GM18502 (cell line): ENCODE results near the gene ZNF423.

Experiments used
- ATAC-seq: cut with Tn5 transposase; IDR thresholded peaks from one replicate; pipeline ENCODE4 v1.9.1; 2021; ENCODE audit warnings: mild to moderate bottlenecking; ENCODE audit not compliant: unreplicated experiment, poor library complexity

The ZNF423 gene

DNA sequence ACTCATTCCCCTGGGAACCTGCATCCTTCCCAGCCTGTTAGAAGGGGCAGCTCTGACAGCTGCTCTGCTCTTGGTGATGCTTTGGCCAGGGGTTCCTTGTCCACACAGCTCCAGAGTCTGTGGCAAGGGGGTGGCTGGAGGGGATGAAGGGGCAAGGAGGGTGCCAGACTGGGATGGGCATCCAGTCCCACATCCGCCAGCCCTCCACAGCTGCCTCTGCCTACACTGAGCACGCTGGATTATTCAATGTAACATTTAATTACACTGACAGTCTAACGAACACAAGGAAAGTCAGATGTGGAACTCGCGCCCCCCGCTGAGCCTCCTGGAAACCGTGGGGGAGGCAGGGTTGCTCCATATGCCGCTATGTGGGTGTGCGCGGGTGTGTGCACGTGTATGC, 381.2 kb downstream of the ZNF423 start:
- no peak for ATAC-seq

DNA sequence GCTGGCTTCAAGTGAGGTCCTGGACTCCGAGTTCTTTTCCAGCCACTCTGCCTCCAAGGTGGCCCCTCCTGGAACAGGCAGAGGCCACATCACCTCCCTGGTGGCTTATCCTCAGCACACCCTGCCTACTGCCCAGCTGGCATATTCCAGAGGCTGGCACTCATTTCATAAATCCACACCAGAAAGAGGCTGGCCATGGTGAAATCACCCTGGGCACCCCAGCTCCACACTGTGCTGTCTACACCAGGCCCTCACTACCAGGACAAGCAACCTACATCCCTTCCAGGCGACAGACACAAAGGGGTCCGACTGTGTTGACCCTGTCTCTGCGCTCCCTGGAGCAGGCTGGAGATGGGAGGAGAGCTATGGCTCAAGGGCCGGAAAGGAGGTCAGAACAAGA, 382.1 kb downstream of the ZNF423 start:
- no peak for ATAC-seq

DNA sequence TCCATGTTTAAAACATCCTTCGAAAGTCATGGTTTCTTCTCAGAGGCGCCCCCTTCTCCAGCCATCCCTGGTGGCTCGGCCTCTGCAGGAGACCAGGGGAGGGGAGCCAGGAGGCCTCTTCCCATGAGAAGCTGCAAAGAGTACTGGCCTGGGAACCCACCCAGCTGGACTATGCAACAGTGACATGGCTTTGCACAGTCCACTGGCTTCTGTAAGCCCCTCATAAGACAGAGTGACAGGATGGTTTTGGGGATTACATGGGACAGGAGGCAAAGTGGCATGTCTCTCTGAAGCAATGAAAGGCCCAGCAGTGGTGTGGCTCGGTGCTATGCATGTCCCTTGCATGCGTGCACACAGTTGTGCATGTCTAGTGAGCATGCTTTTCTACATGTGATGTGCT, 382.8 kb downstream of the ZNF423 start:
- ATAC-seq = no peak

DNA sequence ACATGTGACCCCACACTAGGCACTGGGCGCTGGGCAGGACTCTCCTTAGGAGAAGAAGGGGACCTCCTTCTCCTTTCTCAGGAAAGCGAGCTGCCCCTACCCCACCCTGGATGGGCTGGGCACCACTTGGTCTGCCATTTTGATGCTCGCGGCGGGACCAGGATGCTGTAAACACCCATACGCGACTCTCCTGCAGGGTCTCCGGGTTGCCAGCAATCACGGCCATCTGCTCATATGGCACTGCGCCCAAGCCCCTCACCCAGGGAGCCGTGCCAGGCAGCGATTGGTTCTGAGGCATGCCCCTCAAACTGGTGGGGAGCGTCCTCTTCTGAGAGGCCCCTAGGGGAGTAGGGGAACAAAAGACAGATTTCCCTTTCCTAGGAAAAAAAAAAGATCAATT, 383.3 kb downstream of the ZNF423 start:
- ATAC-seq = no peak

DNA sequence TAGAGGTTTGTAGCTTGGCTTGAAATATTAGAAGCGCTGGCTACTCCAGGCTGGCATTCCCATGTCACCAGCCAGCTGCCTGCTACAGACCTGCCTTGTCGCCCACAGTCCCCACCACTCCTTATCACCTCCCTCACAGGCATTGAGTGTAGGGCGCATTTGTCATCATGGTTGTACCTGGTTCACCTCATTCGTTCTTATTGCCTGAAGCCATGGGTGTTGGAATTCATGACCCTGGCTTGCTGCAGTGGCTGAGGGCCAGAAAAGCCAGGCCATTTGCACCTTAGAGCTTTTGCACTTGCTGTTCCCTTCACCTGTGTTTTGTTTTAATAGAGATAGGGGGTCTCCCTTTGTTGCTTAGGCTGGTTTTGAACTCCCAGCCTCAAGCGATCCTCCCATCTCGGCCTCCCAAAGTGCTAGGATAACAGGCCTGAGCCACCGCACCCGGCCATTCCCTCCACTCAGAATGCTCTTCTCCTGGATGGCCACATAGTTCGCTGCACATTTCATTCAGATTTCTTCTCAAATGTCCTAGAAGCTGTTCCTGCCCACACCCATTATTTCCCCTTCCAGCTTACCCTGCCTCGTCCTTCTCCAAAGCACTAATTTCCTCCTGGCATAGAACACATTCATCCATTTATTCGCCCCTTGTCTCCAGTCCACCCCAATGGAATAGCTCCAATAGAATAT, 384.7 kb downstream of the ZNF423 start:
- ATAC-seq = no peak

DNA sequence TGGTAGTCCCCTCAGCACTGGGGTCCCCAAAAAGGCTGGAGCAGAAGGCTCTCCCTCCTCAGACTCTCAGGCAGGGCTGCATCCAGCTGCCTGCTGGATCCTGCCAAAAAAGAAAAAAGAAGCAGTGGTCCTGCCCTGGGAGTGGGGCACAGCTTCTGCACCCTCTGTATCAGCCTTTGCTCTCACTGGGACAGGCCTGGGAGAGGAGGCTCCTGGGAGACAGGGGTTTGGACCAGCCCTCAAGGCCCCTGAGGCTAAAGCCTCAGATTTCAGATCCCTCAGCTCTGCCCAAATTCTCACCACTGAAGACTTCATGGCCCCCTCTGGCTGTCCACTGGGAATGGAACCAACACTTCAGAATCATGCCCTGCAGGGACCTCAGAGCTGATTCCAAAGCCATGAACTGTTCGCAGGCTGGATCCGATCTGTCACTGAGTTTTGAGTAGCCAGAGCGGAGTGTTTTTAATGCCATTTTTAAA, 385.4 kb downstream of the ZNF423 start:
- no peak for ATAC-seq

DNA sequence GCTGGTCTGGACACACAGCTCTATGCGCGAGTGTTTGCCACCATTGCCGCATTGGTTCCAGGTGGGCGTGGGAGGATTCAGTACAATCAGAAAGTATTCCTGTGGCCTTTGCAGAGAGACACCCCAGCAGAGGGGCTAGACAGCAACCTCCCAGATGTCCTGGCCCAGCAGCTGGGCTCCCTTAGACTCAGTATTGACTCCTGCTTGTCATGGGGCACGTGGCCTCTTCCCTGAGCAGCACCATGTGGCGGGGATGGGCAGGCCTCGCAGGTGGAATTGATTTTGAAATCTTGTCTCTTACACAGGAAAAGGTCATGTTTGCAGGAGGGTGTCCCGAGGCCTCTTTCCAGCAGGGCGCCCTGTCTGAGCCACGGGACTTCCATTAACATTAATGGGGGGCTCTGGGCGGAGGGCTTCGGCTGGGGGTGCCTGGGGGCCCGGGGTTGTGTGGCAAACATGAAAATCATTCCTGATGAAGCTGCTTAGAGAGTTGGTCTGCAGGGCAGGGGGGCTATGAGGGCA, 385.9 kb downstream of the ZNF423 start:
- no peak for ATAC-seq

DNA sequence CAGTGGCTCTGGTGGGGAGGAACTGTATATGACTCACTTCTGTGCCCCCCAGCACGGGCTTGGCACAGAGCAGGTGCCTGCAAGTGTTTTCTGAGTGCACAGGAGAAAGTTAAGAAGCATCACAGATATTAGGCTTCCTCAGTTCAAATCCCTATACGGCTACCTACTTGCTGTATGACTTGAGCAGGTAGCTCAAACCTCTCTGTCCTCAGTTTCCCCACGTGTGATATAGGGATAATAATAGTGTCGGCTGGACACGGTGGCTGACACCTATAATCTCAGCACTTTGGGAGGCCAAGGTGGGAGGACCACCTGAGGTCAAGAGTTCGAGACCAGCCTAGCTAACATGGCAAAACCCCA, 386.6 kb downstream of the ZNF423 start:
- ATAC-seq = no peak

DNA sequence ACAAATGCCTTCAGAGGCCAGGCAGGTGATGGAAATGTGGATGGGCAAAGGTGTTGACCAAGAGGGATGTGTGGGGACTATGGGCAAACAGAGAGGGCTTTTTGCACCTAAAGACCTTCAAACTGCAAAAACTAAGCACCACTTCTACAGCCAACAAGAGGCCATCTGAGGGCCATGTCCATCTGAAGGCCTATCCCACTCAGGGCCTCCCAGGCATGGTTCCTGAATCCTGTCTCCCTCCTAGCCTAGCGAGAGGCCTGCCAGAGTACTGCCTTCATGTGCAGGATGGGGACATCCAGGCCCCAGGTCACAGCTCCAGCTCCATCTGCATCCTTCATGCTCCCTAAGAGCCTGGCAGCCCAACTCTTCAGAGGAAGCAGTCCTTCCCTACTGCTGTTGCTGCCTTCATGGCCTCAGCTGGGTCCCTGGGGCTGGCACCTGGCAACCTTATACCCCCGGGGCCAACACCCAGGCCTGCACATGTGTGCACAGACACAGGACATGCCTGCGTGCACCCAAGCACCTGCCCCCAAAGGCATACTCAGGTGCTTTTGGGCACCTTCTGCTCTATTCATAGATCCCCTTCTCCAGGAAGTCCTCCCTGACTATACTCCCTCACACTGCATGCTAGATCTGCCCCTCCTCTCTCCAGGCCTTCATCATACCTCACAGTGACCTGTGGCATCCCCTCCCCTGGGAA, 387.2 kb downstream of the ZNF423 start:
- ATAC-seq = no peak

DNA sequence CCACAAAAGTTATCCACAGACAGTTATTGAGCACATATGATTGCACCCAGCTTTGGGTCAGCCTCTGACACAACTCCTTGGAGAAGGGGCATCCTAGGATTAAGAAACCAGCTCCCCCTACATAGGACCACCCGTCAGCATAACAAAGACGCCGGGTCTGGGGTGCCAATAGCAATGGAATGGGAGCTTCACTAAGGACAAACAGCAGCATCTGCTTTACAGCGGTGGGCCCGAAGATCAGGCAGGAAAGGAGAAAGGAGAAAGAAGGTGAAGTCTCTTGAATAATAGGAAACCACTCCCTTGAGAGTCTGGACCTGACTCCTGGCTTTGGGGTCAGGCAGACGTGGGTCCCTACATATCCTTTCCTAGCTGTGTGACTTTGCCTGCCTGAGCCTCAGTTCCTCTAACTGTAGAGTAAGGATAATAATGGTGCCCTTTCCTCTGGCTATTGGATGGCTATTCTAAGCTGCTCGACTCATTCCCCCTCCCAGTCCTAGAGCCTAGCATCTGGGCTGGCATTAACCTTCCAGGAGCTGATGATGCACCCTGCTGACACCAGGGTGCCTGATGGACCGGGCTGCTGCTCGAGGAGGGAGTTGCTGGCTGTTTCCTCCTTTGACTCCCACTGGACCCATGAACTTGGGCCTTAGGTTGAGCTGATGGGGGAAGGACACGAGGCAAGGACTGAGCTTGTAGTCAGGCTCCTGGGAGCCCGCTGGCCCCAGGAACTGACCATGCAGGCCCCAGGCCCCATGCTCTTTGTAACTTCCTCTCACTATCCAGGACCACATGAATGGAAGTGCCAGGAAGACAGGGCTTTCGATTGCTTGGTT, 388.2 kb downstream of the ZNF423 start:
- ATAC-seq = no peak

DNA sequence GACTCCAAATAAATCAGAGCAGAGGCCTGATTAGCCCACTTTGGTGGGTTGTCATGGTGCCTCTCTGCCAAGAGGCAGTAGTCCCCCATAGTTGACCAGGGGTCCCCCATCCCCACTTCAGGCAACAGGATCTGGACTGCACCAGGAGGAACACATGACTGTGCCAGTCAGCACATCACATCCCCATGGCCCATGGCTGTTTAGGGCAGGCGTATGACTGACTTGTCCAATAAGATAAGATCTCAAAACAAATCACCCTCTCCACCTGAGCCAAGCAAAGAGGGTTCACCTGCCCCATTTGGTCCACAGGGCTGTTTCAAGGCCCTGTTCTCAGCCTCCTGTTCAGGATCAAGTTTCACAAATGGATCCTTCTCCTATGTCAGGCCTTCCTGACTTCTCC, 389.0 kb downstream of the ZNF423 start:
- ATAC-seq = no peak

DNA sequence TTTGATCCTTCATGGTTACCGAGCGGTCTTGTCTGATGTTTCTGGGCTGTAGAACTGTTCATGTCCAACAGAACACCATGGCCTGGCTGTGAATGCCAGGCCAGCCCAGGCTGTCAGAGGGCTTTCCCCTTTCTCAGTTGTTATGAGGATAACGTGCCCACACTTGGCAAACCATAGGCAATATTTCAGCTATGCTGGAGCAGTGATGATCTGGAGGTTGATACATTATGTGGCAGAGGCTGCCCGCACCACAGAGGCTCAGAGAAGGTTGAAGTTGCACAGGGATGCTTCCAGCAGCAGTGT, 389.4 kb downstream of the ZNF423 start:
- no peak for ATAC-seq

DNA sequence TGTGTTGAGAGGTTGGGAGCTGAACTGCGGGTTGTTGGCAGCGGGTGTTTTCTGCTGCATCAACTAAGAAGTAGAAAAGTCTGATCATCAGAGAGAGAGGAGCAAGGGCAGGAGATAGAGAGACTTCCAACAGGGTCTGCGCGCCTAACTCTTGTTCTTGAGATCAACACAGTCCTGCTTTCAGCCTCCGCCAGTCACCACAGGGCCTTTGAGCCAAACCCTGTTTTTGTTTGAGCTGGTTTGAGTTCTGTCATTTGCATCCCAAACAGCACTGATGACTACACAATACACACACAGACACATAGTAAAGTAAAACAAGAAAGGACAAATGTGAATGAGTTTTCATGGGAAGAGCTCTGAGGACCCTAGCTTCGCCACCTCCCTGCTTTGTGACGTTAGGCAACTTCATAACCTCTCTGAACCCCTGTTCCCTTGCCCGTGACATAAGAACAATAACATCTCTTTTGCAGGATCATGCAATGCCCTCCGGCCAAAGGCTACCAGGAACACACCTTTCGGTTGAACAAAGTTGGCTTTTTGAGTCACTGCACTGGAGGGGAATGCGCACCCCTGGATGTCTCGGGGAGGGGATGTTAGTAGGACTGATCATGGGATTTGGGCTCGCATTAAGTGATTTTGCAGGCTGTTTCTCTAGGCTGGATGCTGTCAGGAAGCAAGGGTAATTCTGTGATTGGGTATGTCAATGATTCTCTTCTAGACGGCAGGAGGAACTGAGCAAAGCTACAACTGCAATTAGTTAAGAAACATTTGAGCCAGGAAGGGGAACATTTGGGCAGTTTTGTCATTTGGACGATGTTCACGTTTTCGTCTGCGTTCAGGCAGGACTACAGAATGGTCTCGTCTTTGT, 390.0 kb downstream of the ZNF423 start:
- no peak for ATAC-seq

DNA sequence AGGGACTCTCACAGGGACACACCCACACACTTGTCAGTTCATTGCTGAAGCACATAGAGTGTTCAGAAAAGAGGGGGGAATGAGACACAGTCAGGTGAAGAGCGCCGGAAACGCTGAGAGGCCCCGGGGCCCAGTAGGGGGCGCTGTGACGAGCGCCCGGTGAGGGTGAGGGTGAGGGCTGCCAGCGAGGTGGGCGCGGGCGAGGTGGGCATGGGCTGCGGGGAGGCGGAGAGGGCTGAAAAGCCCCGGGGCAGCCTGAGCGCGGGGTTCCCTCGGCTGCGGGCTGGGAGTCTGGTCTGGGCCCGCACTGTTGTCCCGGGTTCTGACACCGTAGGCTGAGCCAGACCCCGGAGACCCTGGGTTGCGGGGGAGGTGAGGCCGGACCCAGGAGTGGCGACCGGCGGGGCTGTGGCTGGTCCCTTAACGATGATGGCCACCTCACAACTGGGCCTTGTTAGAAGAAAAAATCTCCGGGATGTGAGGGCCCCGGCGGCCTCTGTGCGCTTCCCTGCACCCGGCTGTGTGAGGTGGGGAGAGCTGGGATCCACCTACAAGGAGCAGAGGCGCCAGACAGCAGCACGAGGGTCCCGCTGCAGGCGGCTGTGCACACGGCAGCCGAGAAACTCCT, 390.9 kb downstream of the ZNF423 start:
- peak; percentile 35 for ATAC-seq

DNA sequence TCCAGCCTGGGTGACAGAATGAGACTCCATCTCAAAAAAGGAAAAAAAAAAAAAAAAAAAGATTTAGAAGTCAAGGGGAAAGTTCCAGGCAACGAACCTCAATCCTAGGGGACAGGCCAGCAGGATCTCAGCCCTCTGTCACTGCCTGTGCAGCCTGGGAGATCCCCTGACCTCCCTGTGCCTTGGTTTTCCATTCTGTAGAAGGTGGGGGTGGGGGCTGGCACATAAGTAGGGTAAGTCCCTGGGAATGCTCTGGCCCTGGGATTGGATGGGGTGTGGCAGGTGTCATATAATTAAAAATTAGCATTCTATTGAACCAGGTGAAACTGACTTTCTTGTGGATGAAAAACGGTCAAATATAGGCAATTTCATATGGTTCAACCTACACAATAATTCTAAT, 391.8 kb downstream of the ZNF423 start:
- no peak for ATAC-seq

DNA sequence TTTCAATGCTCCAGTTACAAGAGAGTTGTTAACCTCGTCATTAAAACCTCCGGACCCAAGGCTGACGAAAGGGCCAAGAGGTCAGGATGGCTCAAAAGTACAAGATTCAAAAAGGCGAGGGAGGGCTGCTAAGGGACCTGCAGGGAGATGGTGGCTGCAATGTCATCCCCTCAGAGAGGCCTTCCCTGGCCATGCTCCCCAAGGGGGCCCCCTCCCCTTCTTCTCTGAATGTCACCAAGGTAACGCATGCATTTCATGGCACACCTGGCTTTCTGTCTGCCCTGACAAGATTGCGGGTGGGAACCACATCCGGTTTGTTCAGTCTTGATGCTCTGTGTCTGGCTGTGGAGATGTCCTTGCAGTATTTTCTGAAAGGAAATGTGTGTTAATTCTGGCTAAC, 392.4 kb downstream of the ZNF423 start:
- peak; percentile 97 for ATAC-seq

DNA sequence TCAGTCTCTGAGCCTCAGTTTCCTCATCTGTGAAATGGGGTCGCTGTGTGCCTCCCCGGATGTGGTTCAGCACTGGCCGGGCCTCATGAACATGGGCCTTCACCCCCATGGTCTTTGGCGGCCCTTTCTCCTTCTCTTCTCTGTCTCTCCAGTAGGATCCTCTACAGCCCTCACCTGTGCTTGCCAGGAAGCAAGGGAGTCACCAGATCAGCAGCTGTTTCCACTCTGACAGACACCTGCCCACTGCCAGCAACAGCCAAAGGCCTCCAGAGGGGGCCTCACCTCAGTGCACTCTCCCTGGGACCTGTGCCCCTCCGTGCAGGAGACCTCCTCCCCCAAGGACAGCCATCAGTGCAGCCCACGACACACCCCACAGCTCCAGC, 392.9 kb downstream of the ZNF423 start:
- ATAC-seq = peak; percentile 26

DNA sequence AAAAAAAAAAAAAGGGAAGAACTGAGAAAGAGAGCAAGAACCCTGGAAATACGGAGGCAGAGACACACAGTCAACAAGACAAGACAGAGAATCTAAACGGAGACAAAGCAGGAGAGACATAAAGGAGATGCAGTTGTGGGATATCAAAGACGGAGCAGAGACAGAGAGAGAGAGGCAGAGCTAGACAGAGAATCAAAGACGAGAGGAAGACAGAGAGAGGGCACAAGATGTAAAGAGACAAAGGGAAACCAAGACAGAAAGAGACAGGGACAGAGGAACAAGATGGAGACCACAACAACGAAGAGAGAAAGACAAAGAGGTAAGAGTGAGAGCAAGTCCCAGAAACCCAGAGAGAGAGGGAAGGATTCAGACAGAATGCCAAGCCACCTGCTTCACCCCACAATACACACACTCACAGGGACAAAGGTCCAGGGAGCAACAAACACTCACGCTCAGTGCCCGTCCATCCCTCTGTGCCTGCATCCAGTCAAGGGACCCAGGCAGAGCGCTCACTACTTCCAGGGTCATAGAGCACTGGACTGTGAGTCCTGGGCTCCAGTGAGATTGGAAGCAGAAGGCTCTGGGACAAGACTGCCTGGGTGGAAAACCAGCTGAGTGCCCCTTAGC, 393.4 kb downstream of the ZNF423 start:
- ATAC-seq = no peak

DNA sequence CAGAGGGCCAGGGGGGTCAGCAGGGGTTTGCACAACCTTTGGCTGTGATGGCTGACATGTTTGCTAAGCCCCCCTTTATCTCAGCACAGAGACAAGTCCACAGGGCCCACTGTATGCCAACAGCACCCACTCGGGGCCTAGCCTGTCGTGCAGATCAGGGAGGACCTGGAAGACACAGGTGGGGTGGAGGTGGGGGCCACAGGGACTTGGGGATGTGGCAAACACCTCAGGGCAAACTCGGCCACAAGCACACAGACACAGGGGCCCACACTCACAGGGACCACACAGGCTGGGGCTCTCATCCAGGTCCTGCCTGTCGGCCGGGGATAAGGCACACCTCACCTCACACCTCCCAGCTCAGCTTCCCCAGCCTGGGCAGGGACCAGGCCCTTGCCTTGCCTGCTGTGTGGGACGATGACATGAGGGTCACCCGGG, 394.4 kb downstream of the ZNF423 start:
- ATAC-seq = no peak
